ENCODE data around the gene SCN4A. TPM values are rescaled to one million over a fixed set of nuclear protein-coding genes. Genes with fewer than 3 reads are reported as not detected.

Gene SCN4A
- total RNA-seq, 1 donor from 2014 or later: 27.1 TPM

- DNase-seq (ENCODE audit: low spot score): peak; percentile 57
These were observed 83.5 kb downstream of the SCN4A start for GRCh38 chr17:63889026-63889848.

Other genes with a start within 250 kb of the SCN4A start
- gene STRADA, start 231.1 kb downstream of the SCN4A start, total RNA-seq: 34.3 TPM
- 110 TPM for gene CCDC47, start 199.3 kb downstream of the SCN4A start, total RNA-seq
- 130 TPM for gene DDX42, start 198.7 kb downstream of the SCN4A start, total RNA-seq
- 115 TPM for gene PSMC5, start 145.5 kb downstream of the SCN4A start, total RNA-seq
- 28.8 TPM for gene FTSJ3, start 145.3 kb downstream of the SCN4A start, total RNA-seq
- gene SMARCD2, start 130.2 kb downstream of the SCN4A start, total RNA-seq: 57.4 TPM
- not detected for gene CSH2, start 99.2 kb downstream of the SCN4A start, total RNA-seq
- gene GH2, start 91.0 kb downstream of the SCN4A start, total RNA-seq: not detected
- not detected for gene CSH1, start 76.3 kb downstream of the SCN4A start, total RNA-seq
- gene CSHL1, start 61.7 kb downstream of the SCN4A start, total RNA-seq: not detected
- gene GH1, start 54.1 kb downstream of the SCN4A start, total RNA-seq: not detected
- 4.3 TPM for gene CD79B, start 40.6 kb downstream of the SCN4A start, total RNA-seq
- 0.90 TPM for gene PRR29, start 25.4 kb upstream of the SCN4A start, total RNA-seq
- gene ICAM2, start 47.7 kb upstream of the SCN4A start, total RNA-seq: 75.2 TPM
- gene ERN1, start 157.2 kb upstream of the SCN4A start, total RNA-seq: 27.1 TPM